ENCODE data around the gene ACSS3.

Gene ACSS3

GRCh38 chr12:81229759-81230158 lies 151.9 kb downstream of the ACSS3 start:
- DNase-seq: no peak

GRCh38 chr12:81231574-81232368 lies 153.9 kb downstream of the ACSS3 start:
- no peak for DNase-seq

- no peak for DNase-seq
These were observed 167.6 kb downstream of the ACSS3 start for GRCh38 chr12:81245458-81245857.

- DNase-seq: no peak
These were observed 168.2 kb downstream of the ACSS3 start for GRCh38 chr12:81245907-81246570.

GRCh38 chr12:81249976-81250375 lies 172.1 kb downstream of the ACSS3 start:
- DNase-seq: no peak

- no peak for DNase-seq
These were observed 174.3 kb downstream of the ACSS3 start for GRCh38 chr12:81252228-81252627.

GRCh38 chr12:81253360-81253759 lies 175.5 kb downstream of the ACSS3 start:
- DNase-seq: no peak

GRCh38 chr12:81255456-81255855 lies 177.6 kb downstream of the ACSS3 start:
- no peak for DNase-seq

GRCh38 chr12:81255947-81256346 lies 178.1 kb downstream of the ACSS3 start:
- DNase-seq: no peak

- peak in 1 of 2 donors; percentile 81 for DNase-seq
These were observed 180.2 kb downstream of the ACSS3 start for GRCh38 chr12:81257947-81258551.

GRCh38 chr12:81259360-81259759 lies 181.5 kb downstream of the ACSS3 start:
- no peak for DNase-seq

GRCh38 chr12:81261508-81262207 lies 183.8 kb downstream of the ACSS3 start:
- no peak for DNase-seq

GRCh38 chr12:81263072-81263471 lies 185.2 kb downstream of the ACSS3 start:
- no peak for DNase-seq

GRCh38 chr12:81270385-81270784 lies 192.5 kb downstream of the ACSS3 start:
- no peak for DNase-seq

GRCh38 chr12:81274637-81275529 lies 197.0 kb downstream of the ACSS3 start:
- no peak for DNase-seq

- no peak for DNase-seq
These were observed 206.3 kb downstream of the ACSS3 start for GRCh38 chr12:81284137-81284536.

GRCh38 chr12:81288651-81289050 lies 210.8 kb downstream of the ACSS3 start:
- no peak for DNase-seq

GRCh38 chr12:81294325-81295190 lies 216.7 kb downstream of the ACSS3 start:
- no peak for DNase-seq

- DNase-seq: no peak
These were observed 217.4 kb downstream of the ACSS3 start for GRCh38 chr12:81295251-81295650.

- DNase-seq: no peak
These were observed 218.9 kb downstream of the ACSS3 start for GRCh38 chr12:81296556-81297305.

All from hippocampal formation (tissue), 2 donors.